ENCODE data around the gene COL13A1. TPM values are rescaled to one million over a fixed set of nuclear protein-coding genes. Genes with fewer than 3 reads are reported as not detected.

Gene COL13A1
- total and polyA plus RNA-seq, 4 donors, result 0.17 to 0.47 (median 0.18) TPM

GRCh38 chr10:69957241-69957885 lies 155.7 kb downstream of the COL13A1 start:
- 87% methylated on average over 7 of the region's 7 CpGs for WGBS
- Histone ChIP-seq H3K9ac (ENCODE audit: low read depth in 1 of 2, low read length in 2 of 2) (no peak overlapping the region), H3K27me3 (ENCODE audit: control insufficient read depth in 4 of 4, insufficient read depth in 4 of 4, low read length in 3 of 4) (no peaks in the 10 kb centered on the region), H3K4me3 (ENCODE audit: low read depth in 1 of 3, low read length in 3 of 3) (no peak overlapping the region), H3K9me3 (ENCODE audit: control insufficient read depth in 4 of 4, low read length in 3 of 4) (no peaks in the 10 kb centered on the region), H3K4me1 (ENCODE audit: control insufficient read depth in 4 of 4, insufficient read depth in 4 of 4, low read length in 3 of 4) (no peaks in the 10 kb centered on the region), H3K36me3 (ENCODE audit: control insufficient read depth in 4 of 4, insufficient read depth in 3 of 4, low read depth in 1 of 4, low read length in 3 of 4) (no peaks in the 10 kb centered on the region), H3K27ac (ENCODE audit: low read depth in 1 of 2, low read length in 2 of 2) (no peak overlapping the region)
- TF ChIP-seq HNF4A (conservative IDR thresholded peaks at IDR 0.05) (no peak), YY1 (IDR thresholded peaks at IDR 0.05) (no peak), SP1 (IDR thresholded peaks at IDR 0.05) (no peak), FOXA1 (IDR thresholded peaks at IDR 0.05) (no peak), RXRA (IDR thresholded peaks at IDR 0.05) (no peak), ZBTB33 (IDR thresholded peaks at IDR 0.05) (no peak), HNF4G (IDR thresholded peaks at IDR 0.05) (no peak), NR2F2 (IDR thresholded peaks at IDR 0.05) (no peak), ATF3 (IDR thresholded peaks at IDR 0.05) (no peak)
- no peak for DNase-seq (ENCODE audit: low spot score)

- no peak overlapping the region for H3K27ac ChIP-seq (ENCODE audit: low read depth in 1 of 2, low read length in 2 of 2)
- no peaks in the 10 kb centered on the region for H3K27me3 ChIP-seq (ENCODE audit: control insufficient read depth in 4 of 4, insufficient read depth in 4 of 4, low read length in 3 of 4)
- no peak for DNase-seq (ENCODE audit: low spot score)
- no peaks in the 10 kb centered on the region for H3K36me3 ChIP-seq (ENCODE audit: control insufficient read depth in 4 of 4, insufficient read depth in 3 of 4, low read depth in 1 of 4, low read length in 3 of 4)
- no peaks in the 10 kb centered on the region for H3K9me3 ChIP-seq (ENCODE audit: control insufficient read depth in 4 of 4, low read length in 3 of 4)
- no peak overlapping the region for H3K9ac ChIP-seq (ENCODE audit: low read depth in 1 of 2, low read length in 2 of 2)
- H3K4me1 ChIP-seq (ENCODE audit: control insufficient read depth in 4 of 4, insufficient read depth in 4 of 4, low read length in 3 of 4), result no peaks in the 10 kb centered on the region
- TF ChIP-seq NR2F2 (IDR thresholded peaks at IDR 0.05) (peak; percentile 55), HNF4A (conservative IDR thresholded peaks at IDR 0.05) (peak in 1 of 2 donors; percentile 33), SP1 (IDR thresholded peaks at IDR 0.05) (no peak), REST (IDR thresholded peaks at IDR 0.05) (no peak), RAD21 (IDR thresholded peaks at IDR 0.05) (peak; percentile 72 to 82), RXRA (IDR thresholded peaks at IDR 0.05) (peak; percentile 27 to 88), CTCF (IDR thresholded peaks at IDR 0.05; ENCODE audit: low read depth, low read length, missing input control) (peak; percentile 61)
- WGBS, result 73% methylated on average over 6 of the region's 6 CpGs
- H3K4me3 ChIP-seq (ENCODE audit: low read depth in 1 of 3, low read length in 3 of 3), result no peak overlapping the region
Measured at GRCh38 chr10:69957886-69958555, 156.3 kb downstream of the COL13A1 start.
